ENCODE results near the gene RNF213.

Gene RNF213

GRCh38 chr17:80445007-80445725, 184.5 kb downstream of the RNF213 start:
- no peak for TF ChIP-seq CTCF (conservative IDR thresholded peaks at IDR 0.05; ENCODE audit: control insufficient read depth, insufficient read depth, low read depth, low read length)
- DNase-seq (ENCODE audit: low read depth): no peak

GRCh38 chr17:80445726-80446110, 185.1 kb downstream of the RNF213 start:
- no peak for DNase-seq (ENCODE audit: low read depth)
- H3K4me3 ChIP-seq (ENCODE audit: control insufficient read depth, low read depth, low read length): no peak overlapping the region
- TF ChIP-seq CTCF (conservative IDR thresholded peaks at IDR 0.05; ENCODE audit: control insufficient read depth, insufficient read depth, low read depth, low read length): no peak

More at GRCh38 chr17:80445007-80445725, 184.5 kb downstream of the RNF213 start:
- H3K4me3 ChIP-seq (ENCODE audit: control insufficient read depth, low read depth, low read length): no peak overlapping the region

- TF ChIP-seq CTCF (conservative IDR thresholded peaks at IDR 0.05; ENCODE audit: control insufficient read depth, insufficient read depth, low read depth, low read length): no peak
- H3K4me3 ChIP-seq (ENCODE audit: control insufficient read depth, low read depth, low read length): no peak overlapping the region
- DNase-seq (ENCODE audit: low read depth): peak; percentile 21
These were observed 186.2 kb downstream of the RNF213 start for GRCh38 chr17:80446645-80447405.

- no peak for TF ChIP-seq CTCF (conservative IDR thresholded peaks at IDR 0.05; ENCODE audit: control insufficient read depth, insufficient read depth, low read depth, low read length)
These were observed 187.1 kb downstream of the RNF213 start for GRCh38 chr17:80447790-80448189.

More at GRCh38 chr17:80447790-80448189, 187.1 kb downstream of the RNF213 start:
- DNase-seq (ENCODE audit: low read depth): no peak
- H3K4me3 ChIP-seq (ENCODE audit: control insufficient read depth, low read depth, low read length): no peak overlapping the region
